ENCODE results near the gene MPDZ. TPM values are rescaled to one million over a fixed set of nuclear protein-coding genes. Genes with fewer than 3 reads are reported as not detected.

Gene MPDZ, protein sequence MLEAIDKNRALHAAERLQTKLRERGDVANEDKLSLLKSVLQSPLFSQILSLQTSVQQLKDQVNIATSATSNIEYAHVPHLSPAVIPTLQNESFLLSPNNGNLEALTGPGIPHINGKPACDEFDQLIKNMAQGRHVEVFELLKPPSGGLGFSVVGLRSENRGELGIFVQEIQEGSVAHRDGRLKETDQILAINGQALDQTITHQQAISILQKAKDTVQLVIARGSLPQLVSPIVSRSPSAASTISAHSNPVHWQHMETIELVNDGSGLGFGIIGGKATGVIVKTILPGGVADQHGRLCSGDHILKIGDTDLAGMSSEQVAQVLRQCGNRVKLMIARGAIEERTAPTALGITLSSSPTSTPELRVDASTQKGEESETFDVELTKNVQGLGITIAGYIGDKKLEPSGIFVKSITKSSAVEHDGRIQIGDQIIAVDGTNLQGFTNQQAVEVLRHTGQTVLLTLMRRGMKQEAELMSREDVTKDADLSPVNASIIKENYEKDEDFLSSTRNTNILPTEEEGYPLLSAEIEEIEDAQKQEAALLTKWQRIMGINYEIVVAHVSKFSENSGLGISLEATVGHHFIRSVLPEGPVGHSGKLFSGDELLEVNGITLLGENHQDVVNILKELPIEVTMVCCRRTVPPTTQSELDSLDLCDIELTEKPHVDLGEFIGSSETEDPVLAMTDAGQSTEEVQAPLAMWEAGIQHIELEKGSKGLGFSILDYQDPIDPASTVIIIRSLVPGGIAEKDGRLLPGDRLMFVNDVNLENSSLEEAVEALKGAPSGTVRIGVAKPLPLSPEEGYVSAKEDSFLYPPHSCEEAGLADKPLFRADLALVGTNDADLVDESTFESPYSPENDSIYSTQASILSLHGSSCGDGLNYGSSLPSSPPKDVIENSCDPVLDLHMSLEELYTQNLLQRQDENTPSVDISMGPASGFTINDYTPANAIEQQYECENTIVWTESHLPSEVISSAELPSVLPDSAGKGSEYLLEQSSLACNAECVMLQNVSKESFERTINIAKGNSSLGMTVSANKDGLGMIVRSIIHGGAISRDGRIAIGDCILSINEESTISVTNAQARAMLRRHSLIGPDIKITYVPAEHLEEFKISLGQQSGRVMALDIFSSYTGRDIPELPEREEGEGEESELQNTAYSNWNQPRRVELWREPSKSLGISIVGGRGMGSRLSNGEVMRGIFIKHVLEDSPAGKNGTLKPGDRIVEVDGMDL (N-terminal part only)
- 8.5 to 13.2 TPM (median 10.6 TPM) in 5 replicates for total RNA-seq (2022; extraction: Qiagen RNA extraction)

DNA sequence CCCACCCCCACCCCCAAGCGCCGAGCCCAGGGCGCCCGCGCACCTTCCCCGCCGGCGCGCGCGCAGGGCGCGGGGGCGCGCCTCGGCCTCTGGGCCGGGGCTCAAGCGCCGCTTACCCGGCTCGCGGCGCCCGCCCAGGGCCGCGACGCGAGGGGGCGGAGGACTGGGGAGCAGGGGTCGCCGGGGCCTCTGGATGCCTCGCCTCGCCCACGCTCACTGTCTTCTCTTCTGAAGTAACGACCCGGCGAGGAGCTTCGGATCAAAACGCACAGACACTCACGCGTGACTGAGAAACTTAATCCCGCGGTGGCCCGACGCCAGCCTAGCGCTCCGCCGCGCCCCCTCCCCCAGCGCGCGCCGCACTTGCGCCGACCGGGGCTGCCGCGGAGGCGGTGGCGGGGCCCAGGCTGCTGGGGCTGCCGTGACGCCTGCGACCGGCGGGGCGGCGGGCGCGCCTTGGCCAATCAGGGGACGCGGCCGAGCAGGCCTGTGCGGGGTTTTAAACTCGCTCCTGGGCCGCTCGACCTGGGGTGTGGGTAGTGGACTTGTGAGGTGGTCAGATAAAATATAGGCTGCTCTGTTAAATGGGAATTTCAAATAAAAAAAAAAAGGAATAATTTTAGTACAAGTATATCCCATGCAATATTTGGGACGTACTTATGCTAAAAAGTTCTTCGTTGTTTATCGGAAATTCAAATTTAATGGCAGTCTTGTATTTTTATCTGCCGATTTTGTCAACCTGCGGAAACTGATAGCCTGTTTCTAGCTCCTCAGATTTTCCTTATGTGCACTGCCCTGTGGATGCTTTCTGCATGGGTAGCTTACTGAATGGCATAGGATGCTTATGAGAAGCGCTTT is at the start of gene MPDZ:
Gene MPDZ, minus strand, starts transcription at position 409 of the 858 bp plus-strand sequence. CDS start 29,377 bp downstream, outside the sequence.

